Uterus (tissue), 4 donors: Measurements from ENCODE around the gene CKM. TPM values are rescaled to one million over a fixed set of nuclear protein-coding genes. Genes with fewer than 3 reads are reported as not detected.

Source experiments
- DNase-seq, 2 donors: peaks; one replicate each; pipeline ENCODE4 v3.0.0-alpha.2; 2019 to 2020
- H3K27ac ChIP-seq, 2 donors: fragments of 200-600 bp; sonication (generic); 1 replicate in 1 of 2; 2 replicates in 1 of 2; pipeline ENCODE4 v1.5.1; 2016 to 2018
- H3K27me3 ChIP-seq, 2 donors: fragments of 200-600 bp; sonication (generic); one replicate each; pipeline ENCODE4 v1.5.1; 2018 to 2019; ENCODE audit warnings: control low read depth in 1 of 2
- H3K36me3 ChIP-seq, 2 donors: fragments of 200-600 bp; sonication (generic); one replicate each; pipeline ENCODE4 v1.5.1; 2019; ENCODE audit warnings: control low read depth in 1 of 2
- H3K4me1 ChIP-seq, 2 donors: fragments of 200-600 bp; sonication (generic); one replicate each; pipeline ENCODE4 v1.5.1; 2018 to 2019; ENCODE audit warnings: control low read depth in 1 of 2
- H3K4me3 ChIP-seq, 2 donors: fragments of 200-600 bp; sonication (generic); 1 replicate in 1 of 2; 2 replicates in 1 of 2; pipeline ENCODE4 v1.5.1; 2018 to 2019; ENCODE audit warnings: mild to moderate bottlenecking in 1 of 2
- H3K9me3 ChIP-seq, 2 donors: fragments of 200-600 bp; sonication (generic); one replicate each; pipeline ENCODE4 v1.5.1; 2019; ENCODE audit warnings: control low read depth in 1 of 2
- POLR2A ChIP-seq, 2 donors: fragments of 450-650 bp; IDR thresholded peaks; one replicate each; pipeline ENCODE4 v1.6.1; 2016; ENCODE audit warnings: antibody characterized with exemption in 2 of 2, mild to moderate bottlenecking in 1 of 2, moderate library complexity in 1 of 2
- intact Hi-C: fragments of 100-400 bp; cut with DNase I; formaldehyde crosslinking; loops from one replicate; pipeline ENCODE4 v1.15.1; 2023; ENCODE audit warnings: low total_unique reads
- total RNA-seq, 4 donors: library from RNA; depleted of rRNA in 3 of 4; stranded (reverse); fragments of >200 nt in 3 of 4; gene quantifications; one replicate each; pipeline versions ENCODE4 v1.1.0 to v1.2.4, GENCODE V29; 2014 to 2023
- TF ChIP-seq, protein P1 (sequence below), 4 experiments: fragments of 200-600 bp in 2 of 4; fragments of 450-650 bp in 2 of 4; sonication (generic) in 2 of 4; IDR thresholded peaks; one replicate each; pipeline ENCODE4 v1.5.1; 2016 to 2019; ENCODE audit warnings: antibody characterized with exemption in 4 of 4, mild to moderate bottlenecking in 2 of 4, moderate library complexity in 1 of 4
- donor health status: DM: yes; HTN: yes; CAD: no.

Gene CKM
- total RNA-seq, 4 donors from 2014 or later: 1.1 to 2.5 TPM; not detected in 2

- intact Hi-C loops: no loop called here
- Histone ChIP-seq H3K27ac (no peak overlapping the region), H3K4me3 (no peak overlapping the region), H3K36me3 (no peaks in the 10 kb centered on the region), H3K4me1 (no peaks in the 10 kb centered on the region), H3K27me3 (no peaks in the 10 kb centered on the region), H3K9me3 (no peaks in the 10 kb centered on the region)
- no peak for DNase-seq
- no peak for TF ChIP-seq POLR2A (IDR thresholded peaks at IDR 0.05)
- TF ChIP-seq, protein P1, sequence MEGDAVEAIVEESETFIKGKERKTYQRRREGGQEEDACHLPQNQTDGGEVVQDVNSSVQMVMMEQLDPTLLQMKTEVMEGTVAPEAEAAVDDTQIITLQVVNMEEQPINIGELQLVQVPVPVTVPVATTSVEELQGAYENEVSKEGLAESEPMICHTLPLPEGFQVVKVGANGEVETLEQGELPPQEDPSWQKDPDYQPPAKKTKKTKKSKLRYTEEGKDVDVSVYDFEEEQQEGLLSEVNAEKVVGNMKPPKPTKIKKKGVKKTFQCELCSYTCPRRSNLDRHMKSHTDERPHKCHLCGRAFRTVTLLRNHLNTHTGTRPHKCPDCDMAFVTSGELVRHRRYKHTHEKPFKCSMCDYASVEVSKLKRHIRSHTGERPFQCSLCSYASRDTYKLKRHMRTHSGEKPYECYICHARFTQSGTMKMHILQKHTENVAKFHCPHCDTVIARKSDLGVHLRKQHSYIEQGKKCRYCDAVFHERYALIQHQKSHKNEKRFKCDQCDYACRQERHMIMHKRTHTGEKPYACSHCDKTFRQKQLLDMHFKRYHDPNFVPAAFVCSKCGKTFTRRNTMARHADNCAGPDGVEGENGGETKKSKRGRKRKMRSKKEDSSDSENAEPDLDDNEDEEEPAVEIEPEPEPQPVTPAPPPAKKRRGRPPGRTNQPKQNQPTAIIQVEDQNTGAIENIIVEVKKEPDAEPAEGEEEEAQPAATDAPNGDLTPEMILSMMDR (IDR thresholded peaks at IDR 0.05): no peak
These were observed 29.8 kb upstream of the CKM start for GRCh38 chr19:45352471-45352870.

DNA sequence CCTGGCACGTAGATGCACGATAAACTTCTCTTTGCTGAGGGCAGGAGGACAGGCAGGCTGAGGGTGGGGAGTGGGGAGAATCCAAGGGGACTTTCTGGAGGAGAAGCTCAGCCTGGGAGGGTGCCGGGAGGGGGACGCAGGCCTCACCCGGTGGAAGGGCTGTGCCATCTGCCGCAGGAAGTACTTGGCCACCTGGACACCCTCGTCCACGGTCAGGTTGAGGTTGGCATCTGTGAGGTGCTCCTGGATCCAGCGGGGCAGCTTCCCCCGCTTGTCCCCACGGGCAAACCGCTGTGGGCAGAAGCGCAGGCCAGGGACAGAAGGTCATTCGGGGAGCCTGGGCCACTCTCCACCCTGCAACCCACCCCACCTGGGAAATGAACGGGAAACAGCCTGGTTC lies 29.4 kb upstream of the CKM start:
- Histone ChIP-seq H3K4me3 (no peak overlapping the region), H3K36me3 (no peaks in the 10 kb centered on the region), H3K27me3 (peaks cover 0 to 3% of the 10 kb centered on the region in 2 donors), H3K27ac (no peak overlapping the region), H3K9me3 (no peaks in the 10 kb centered on the region), H3K4me1 (no peaks in the 10 kb centered on the region)
- no peak for TF ChIP-seq POLR2A (IDR thresholded peaks at IDR 0.05)
- TF ChIP-seq, protein P1 (IDR thresholded peaks at IDR 0.05): no peak
- DNase-seq: no peak
- intact Hi-C loops: no loop called here

GRCh38 chr19:45351401-45351952 lies 28.8 kb upstream of the CKM start:
- H3K9me3 ChIP-seq: no peaks in the 10 kb centered on the region
- DNase-seq: no peak
- H3K4me1 ChIP-seq: no peaks in the 10 kb centered on the region
- peaks cover 0 to 7% of the 10 kb centered on the region in 2 donors for H3K27me3 ChIP-seq
- intact Hi-C loops: no loop called here
- H3K36me3 ChIP-seq: no peaks in the 10 kb centered on the region
- no peak overlapping the region for H3K4me3 ChIP-seq
- H3K27ac ChIP-seq: no peak overlapping the region
- TF ChIP-seq, protein P1 (IDR thresholded peaks at IDR 0.05): no peak
- TF ChIP-seq POLR2A (IDR thresholded peaks at IDR 0.05): no peak

GRCh38 chr19:45350477-45351058 lies 27.9 kb upstream of the CKM start:
- DNase-seq: no peak
- Histone ChIP-seq H3K27me3 (peaks cover 0 to 16% of the 10 kb centered on the region in 2 donors), H3K4me1 (no peaks in the 10 kb centered on the region), H3K9me3 (no peaks in the 10 kb centered on the region), H3K4me3 (no peak overlapping the region), H3K36me3 (no peaks in the 10 kb centered on the region), H3K27ac (no peak overlapping the region)
- intact Hi-C loops: no loop called here
- TF ChIP-seq, protein P1 (IDR thresholded peaks at IDR 0.05): no peak
- TF ChIP-seq POLR2A (IDR thresholded peaks at IDR 0.05): no peak

GRCh38 chr19:45349430-45349941 lies 26.8 kb upstream of the CKM start:
- Histone ChIP-seq H3K36me3 (no peaks in the 10 kb centered on the region), H3K9me3 (no peaks in the 10 kb centered on the region), H3K27ac (no peak overlapping the region), H3K4me1 (no peaks in the 10 kb centered on the region), H3K27me3 (peaks cover 0 to 16% of the 10 kb centered on the region in 2 donors), H3K4me3 (no peak overlapping the region)
- DNase-seq: no peak
- intact Hi-C loops: no loop called here
- no peak for TF ChIP-seq POLR2A (IDR thresholded peaks at IDR 0.05)
- TF ChIP-seq, protein P1 (IDR thresholded peaks at IDR 0.05): no peak
